Measurements from ENCODE around the gene GDPD5.

GDPD5 gene, protein sequence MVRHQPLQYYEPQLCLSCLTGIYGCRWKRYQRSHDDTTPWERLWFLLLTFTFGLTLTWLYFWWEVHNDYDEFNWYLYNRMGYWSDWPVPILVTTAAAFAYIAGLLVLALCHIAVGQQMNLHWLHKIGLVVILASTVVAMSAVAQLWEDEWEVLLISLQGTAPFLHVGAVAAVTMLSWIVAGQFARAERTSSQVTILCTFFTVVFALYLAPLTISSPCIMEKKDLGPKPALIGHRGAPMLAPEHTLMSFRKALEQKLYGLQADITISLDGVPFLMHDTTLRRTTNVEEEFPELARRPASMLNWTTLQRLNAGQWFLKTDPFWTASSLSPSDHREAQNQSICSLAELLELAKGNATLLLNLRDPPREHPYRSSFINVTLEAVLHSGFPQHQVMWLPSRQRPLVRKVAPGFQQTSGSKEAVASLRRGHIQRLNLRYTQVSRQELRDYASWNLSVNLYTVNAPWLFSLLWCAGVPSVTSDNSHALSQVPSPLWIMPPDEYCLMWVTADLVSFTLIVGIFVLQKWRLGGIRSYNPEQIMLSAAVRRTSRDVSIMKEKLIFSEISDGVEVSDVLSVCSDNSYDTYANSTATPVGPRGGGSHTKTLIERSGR

DNA sequence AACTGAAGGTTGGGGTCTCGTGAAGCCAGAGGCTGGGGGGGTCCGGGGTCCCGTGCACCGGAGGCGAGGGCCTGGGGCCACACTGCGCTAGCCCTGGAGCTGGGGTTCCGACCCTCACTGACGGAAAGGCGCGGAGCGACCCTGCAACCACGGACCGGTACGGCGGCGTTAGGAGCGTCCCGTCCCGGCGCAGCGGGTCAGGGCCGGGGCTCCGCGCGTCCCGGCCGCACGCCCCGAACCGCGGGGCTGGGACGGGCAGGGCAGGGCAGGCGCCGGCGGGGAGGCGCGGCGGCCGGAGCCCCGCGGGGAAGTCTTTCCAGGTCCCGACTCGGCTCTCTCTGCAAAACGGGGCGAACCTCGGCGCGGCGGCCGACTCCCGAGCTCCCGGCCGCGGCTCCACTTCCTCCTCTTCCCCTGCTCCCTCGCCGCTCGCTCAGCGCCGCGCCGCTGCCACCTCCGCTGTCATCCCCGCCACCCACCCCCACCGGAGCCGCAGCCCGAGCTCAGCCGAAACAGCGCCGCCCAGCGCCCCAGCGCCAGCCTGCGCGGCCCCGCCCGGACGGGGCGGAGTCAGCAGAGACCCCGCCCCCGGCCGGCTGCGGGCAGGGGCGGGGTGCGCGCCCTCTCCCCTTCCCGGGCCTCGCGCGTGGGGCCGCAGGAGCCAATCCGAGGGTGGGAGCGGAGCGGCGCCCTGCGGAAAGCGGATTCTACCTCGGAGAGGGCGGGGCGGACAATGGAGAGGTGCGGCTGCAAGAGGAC is at the start of gene GDPD5:
GDPD5 (minus strand) TSS at position 509 of the 759 bp plus-strand sequence. CDS start 48,206 bp downstream, outside the sequence.
- peak within 1 kb of the TSS; percentile 61 for H3K4me3 ChIP-seq (ENCODE audit: control insufficient read depth, low read depth, low read length)
- peak; percentile 16 for DNase-seq (ENCODE audit: low read depth)
- TF ChIP-seq, protein P1, sequence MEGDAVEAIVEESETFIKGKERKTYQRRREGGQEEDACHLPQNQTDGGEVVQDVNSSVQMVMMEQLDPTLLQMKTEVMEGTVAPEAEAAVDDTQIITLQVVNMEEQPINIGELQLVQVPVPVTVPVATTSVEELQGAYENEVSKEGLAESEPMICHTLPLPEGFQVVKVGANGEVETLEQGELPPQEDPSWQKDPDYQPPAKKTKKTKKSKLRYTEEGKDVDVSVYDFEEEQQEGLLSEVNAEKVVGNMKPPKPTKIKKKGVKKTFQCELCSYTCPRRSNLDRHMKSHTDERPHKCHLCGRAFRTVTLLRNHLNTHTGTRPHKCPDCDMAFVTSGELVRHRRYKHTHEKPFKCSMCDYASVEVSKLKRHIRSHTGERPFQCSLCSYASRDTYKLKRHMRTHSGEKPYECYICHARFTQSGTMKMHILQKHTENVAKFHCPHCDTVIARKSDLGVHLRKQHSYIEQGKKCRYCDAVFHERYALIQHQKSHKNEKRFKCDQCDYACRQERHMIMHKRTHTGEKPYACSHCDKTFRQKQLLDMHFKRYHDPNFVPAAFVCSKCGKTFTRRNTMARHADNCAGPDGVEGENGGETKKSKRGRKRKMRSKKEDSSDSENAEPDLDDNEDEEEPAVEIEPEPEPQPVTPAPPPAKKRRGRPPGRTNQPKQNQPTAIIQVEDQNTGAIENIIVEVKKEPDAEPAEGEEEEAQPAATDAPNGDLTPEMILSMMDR (IDR thresholded peaks at IDR 0.05; ENCODE audit: control insufficient read depth, insufficient read depth, low read depth, low read length, missing control alignments) = peak; percentile 32

DNA sequence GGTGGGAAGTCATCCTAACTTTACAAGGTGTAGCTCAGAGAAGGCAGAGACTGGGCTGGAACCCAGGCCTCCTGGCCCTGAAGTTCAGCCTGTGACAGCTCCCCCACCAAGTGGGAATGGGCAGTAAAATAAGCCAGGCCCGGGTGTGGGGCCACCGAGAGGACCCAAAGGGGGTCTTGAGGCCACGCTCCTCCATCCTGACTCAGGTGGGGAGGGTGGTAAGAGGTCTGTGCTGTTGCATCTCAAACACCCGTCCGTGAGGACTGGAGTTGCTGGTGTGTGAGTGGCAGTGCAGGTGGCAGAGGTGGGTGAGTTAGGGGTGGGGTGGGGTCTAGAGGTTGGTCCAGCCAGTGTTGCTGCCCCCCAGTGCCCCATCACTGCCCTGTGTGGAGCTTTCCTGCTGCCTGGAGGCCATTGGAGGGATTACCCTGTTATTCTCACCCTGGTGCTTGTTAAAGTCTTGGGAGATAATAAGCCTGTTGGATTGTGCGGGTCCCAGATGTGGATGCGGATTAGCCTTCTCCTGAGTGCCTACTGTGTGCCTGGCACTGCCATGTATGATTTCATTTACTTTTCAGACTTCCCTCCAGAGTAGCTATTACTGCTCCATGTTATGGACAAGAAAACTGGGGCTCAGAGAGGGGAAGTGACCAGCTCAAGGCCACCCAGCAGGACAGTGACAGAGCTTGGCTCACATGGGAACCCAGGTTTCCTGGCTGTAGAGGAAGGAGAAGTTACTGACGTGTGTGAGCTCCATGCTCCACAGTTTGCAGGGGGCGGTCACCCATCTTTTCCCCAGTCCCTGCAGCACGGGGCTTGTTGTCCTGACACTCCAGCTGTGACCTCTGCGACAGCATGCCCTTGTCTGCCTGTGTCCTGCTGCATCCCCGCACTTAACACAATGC is 49.2 kb upstream of the GDPD5 start:
- H3K4me3 ChIP-seq (ENCODE audit: control insufficient read depth, low read depth, low read length) = no peak overlapping the region
- DNase-seq (ENCODE audit: low read depth) = no peak
- TF ChIP-seq, protein P1 (IDR thresholded peaks at IDR 0.05; ENCODE audit: control insufficient read depth, insufficient read depth, low read depth, low read length, missing control alignments) = peak; percentile 60

DNA sequence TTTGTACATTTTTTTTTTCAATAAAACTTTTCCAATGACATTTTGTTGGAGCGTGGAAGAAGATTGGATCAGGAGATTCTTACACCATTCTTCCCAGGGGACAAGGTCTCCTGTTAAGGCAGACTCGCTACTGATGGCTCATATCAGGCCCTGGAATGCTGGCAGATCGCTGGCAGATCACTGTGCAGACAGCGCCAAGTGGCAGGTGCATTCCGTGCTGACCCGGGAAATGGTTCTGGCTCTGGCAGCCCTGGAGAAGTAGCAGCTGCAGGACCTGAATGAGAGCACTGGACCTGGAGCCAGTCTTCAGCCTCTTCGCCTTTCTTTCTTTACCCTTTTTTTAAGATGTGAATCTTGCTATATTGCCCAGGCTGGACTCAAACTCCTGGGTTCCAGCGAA is 47.0 kb upstream of the GDPD5 start:
- DNase-seq (ENCODE audit: low read depth) = no peak
- H3K4me3 ChIP-seq (ENCODE audit: control insufficient read depth, low read depth, low read length) = no peak overlapping the region
- TF ChIP-seq, protein P1 (IDR thresholded peaks at IDR 0.05; ENCODE audit: control insufficient read depth, insufficient read depth, low read depth, low read length, missing control alignments) = no peak

DNA sequence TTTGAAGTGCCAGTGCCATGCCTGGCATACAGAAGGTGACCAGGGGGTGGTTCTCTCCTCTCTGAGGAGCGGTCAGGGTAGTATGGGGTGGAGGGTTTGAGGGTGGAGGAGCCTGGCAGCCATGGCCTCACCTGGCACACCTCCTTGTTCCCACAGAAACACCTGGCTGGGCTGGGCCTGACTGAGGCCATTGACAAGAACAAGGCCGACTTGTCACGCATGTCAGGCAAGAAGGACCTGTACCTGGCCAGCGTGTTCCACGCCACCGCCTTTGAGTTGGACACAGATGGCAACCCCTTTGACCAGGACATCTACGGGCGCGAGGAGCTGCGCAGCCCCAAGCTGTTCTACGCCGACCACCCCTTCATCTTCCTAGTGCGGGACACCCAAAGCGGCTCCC is 45.9 kb upstream of the GDPD5 start:
- no peak overlapping the region for H3K4me3 ChIP-seq (ENCODE audit: control insufficient read depth, low read depth, low read length)
- no peak for DNase-seq (ENCODE audit: low read depth)
- TF ChIP-seq, protein P1 (IDR thresholded peaks at IDR 0.05; ENCODE audit: control insufficient read depth, insufficient read depth, low read depth, low read length, missing control alignments) = no peak

DNA sequence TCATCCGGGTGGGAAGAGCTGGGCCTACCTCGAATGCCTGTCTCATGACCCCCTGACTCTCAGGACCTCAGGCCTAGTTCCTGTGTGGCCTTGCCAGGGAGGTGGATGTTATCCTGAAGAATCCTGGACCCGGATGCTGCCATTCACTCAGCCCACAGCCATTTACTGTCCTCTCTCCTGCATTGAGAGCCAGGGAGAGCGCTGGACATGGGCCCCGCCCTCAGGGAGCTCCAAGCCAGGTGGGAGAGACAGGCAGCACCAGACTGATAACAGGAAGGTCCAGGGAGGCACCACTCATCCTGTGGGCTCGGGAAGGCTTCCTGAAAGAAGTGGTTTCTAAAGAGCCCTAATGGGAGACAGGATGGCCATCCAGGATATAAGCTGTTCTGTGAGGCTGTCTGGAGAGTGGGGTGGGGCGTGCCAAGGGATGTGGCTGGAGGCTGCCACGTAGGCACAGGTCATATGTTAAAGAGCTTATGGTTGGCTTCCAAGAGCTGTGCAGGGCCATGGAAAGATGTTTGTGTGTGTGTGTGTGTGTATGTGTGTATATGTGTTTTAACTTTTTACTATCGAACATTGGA is 44.9 kb upstream of the GDPD5 start:
- no peak overlapping the region for H3K4me3 ChIP-seq (ENCODE audit: control insufficient read depth, low read depth, low read length)
- no peak for DNase-seq (ENCODE audit: low read depth)
- TF ChIP-seq, protein P1 (IDR thresholded peaks at IDR 0.05; ENCODE audit: control insufficient read depth, insufficient read depth, low read depth, low read length, missing control alignments) = no peak

All from AG09309 (cell line).